Measurements from ENCODE around the gene SLC49A3. TPM values are rescaled to one million over a fixed set of nuclear protein-coding genes. Genes with fewer than 3 reads are reported as not detected.

The SLC49A3 gene
- total and polyA plus RNA-seq, 2 experiments from 2014 or later, result 1.3 to 3.7 TPM

DNA sequence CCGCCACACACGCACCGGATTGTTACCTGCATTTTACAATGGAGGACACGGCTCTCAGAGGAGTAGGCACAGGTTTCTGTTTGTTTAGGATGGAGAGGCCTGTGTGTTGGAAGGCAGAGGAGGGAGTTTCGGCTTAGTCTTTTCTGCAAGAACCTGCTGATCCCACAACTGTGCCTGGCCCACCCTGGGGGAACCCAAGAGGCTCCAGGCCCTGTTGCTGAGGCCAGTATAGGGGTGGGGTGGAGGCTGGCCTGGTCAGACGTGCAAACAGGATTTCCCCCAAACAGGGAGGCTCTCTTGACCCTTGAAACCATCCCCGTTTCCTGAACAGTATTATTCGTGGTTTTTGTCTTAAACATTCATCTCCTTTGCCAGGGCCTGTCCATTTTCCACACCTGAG is 772 bp upstream of the SLC49A3 start:
- peak overlapping the region; percentile 91 for H3K4me2 ChIP-seq
- H3K4me1 ChIP-seq (ENCODE audit: insufficient read depth), result peaks cover 8% of the 10 kb centered on the region
- H4K20me1 ChIP-seq (replicated peaks; ENCODE audit: insufficient read depth), result no peaks in the 10 kb centered on the region
- no peak overlapping the region for H3K27ac ChIP-seq (ENCODE audit: low read depth)
- peak overlapping the region; percentile 63 for H3K4me3 ChIP-seq
- H3F3A ChIP-seq (replicated peaks; ENCODE audit: low read depth), result 0 out of 2 replicates have a peak, but pooled peaks cover 3% of the 10 kb centered on the region
- Mint-ChIP-seq H3K4me3 (peak overlapping the region; percentile 62), H3K4me1 (peaks cover 24% of the 10 kb centered on the region), H3K27ac (no peak overlapping the region), H3K27me3 (ENCODE audit: insufficient read depth, low read depth, poor library complexity) (peaks cover 4% of the 10 kb centered on the region), H3K36me3 (ENCODE audit: low read depth) (peaks cover 3% of the 10 kb centered on the region; the same call in 2 of the 3 replicates), H3K9me3 (peaks cover 5% of the 10 kb centered on the region)
- H2AFZ ChIP-seq, result peak overlapping the region; percentile 98
- H3K36me3 ChIP-seq (ENCODE audit: insufficient read depth), result no peaks in the 10 kb centered on the region
- ATAC-seq (no peak), DNase-seq (ENCODE audit: low spot score) (no peak)
- H3K79me2 ChIP-seq (replicated peaks; ENCODE audit: insufficient read depth), result no peaks in the 10 kb centered on the region
- H3K27me3 ChIP-seq (ENCODE audit: insufficient read depth), result no peaks in the 10 kb centered on the region
- TF ChIP-seq EZH2 (IDR thresholded peaks at IDR 0.05; ENCODE audit: low read depth, unreplicated experiment), result no peak
- no peaks in the 10 kb centered on the region for H3K9me2 ChIP-seq (ENCODE audit: insufficient read depth)

DNA sequence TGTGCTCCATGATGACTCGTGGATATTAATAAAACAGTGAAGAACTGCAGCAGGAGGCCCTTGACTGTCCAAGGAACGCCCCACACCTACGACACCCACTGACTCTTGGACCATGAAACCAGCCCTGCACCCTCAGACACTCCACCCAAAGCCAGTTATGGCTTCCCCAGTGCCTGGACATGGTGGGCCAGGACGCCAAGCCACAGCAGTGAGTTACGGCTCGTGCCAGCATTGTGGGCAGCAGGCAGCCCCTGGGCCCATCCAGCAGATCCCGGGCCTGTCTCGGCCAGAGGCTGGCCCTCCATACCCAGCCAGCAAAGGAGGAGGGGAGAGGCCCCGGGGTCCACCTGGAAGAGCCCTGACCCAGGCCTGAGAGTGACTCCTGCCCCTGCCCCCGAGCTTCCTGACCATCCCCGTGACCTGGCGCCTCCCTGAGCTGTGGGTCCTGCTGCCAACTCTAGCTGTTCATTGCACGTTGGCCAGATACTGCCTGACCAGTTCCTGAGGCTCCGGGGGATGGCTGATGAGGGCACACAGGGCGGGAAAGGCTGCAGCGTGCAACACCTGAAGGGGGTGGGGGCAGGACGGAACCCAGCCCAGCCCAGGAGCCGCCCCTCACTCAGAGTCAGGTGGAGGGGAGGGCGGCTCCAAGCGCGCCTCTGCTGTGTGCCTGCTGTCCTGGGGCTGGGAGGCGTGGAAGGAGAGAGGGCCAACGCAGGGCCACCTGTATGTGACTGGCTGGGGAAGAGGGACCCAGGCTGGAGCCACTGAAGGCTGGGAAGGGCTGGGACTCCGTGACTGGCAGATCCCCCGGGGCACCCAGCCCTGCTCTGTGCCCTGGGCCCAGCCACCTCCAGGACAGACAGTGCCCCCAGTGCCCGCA is 739 bp downstream of the SLC49A3 start:
- DNase-seq (ENCODE audit: low spot score), result peak; percentile 77
- no peaks in the 10 kb centered on the region for H3K27me3 ChIP-seq (ENCODE audit: insufficient read depth)
- peaks cover 25% of the 10 kb centered on the region for H3K4me1 Mint-ChIP-seq
- H3K4me3 ChIP-seq, result peak overlapping the region; percentile 63
- H3K79me2 ChIP-seq (replicated peaks; ENCODE audit: insufficient read depth), result no peaks in the 10 kb centered on the region
- TF ChIP-seq ZNF114 (CRISPR knock-in tag; IDR thresholded peaks at IDR 0.05) (no peak), EZH2 (IDR thresholded peaks at IDR 0.05; ENCODE audit: low read depth, unreplicated experiment) (no peak), POLR2AphosphoS5 (IDR thresholded peaks at IDR 0.05; ENCODE audit: low read depth) (peak; percentile 54), JUNB (IDR thresholded peaks at IDR 0.05; ENCODE audit: unreplicated experiment) (no peak), CREB1 (CRISPR knock-in tag; IDR thresholded peaks at IDR 0.05; ENCODE audit: low read depth) (no peak), STAT1 (IDR thresholded peaks at IDR 0.05; ENCODE audit: unreplicated experiment) (no peak)
- TF ChIP-seq, protein P1, sequence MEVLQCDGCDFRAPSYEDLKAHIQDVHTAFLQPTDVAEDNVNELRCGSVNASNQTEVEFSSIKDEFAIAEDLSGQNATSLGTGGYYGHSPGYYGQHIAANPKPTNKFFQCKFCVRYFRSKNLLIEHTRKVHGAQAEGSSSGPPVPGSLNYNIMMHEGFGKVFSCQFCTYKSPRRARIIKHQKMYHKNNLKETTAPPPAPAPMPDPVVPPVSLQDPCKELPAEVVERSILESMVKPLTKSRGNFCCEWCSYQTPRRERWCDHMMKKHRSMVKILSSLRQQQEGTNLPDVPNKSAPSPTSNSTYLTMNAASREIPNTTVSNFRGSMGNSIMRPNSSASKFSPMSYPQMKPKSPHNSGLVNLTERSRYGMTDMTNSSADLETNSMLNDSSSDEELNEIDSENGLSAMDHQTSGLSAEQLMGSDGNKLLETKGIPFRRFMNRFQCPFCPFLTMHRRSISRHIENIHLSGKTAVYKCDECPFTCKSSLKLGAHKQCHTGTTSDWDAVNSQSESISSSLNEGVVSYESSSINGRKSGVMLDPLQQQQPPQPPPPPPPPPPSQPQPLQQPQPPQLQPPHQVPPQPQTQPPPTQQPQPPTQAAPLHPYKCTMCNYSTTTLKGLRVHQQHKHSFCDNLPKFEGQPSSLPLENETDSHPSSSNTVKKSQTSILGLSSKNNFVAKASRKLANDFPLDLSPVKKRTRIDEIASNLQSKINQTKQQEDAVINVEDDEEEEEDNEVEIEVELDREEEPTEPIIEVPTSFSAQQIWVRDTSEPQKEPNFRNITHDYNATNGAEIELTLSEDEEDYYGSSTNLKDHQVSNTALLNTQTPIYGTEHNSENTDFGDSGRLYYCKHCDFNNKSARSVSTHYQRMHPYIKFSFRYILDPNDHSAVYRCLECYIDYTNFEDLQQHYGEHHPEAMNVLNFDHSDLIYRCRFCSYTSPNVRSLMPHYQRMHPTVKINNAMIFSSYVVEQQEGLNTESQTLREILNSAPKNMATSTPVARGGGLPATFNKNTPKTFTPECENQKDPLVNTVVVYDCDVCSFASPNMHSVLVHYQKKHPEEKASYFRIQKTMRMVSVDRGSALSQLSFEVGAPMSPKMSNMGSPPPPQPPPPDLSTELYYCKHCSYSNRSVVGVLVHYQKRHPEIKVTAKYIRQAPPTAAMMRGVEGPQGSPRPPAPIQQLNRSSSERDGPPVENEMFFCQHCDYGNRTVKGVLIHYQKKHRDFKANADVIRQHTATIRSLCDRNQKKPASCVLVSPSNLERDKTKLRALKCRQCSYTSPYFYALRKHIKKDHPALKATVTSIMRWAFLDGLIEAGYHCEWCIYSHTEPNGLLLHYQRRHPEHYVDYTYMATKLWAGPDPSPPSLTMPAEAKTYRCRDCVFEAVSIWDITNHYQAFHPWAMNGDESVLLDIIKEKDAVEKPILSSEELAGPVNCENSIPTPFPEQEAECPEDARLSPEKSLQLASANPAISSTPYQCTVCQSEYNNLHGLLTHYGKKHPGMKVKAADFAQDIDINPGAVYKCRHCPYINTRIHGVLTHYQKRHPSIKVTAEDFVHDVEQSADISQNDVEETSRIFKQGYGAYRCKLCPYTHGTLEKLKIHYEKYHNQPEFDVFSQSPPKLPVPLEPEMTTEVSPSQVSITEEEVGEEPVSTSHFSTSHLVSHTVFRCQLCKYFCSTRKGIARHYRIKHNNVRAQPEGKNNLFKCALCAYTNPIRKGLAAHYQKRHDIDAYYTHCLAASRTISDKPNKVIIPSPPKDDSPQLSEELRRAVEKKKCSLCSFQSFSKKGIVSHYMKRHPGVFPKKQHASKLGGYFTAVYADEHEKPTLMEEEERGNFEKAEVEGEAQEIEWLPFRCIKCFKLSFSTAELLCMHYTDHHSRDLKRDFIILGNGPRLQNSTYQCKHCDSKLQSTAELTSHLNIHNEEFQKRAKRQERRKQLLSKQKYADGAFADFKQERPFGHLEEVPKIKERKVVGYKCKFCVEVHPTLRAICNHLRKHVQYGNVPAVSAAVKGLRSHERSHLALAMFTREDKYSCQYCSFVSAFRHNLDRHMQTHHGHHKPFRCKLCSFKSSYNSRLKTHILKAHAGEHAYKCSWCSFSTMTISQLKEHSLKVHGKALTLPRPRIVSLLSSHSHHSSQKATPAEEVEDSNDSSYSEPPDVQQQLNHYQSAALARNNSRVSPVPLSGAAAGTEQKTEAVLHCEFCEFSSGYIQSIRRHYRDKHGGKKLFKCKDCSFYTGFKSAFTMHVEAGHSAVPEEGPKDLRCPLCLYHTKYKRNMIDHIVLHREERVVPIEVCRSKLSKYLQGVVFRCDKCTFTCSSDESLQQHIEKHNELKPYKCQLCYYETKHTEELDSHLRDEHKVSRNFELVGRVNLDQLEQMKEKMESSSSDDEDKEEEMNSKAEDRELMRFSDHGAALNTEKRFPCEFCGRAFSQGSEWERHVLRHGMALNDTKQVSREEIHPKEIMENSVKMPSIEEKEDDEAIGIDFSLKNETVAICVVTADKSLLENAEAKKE (CRISPR knock-in tag; IDR thresholded peaks at IDR 0.05), result no peak
- TF ChIP-seq, protein P2, sequence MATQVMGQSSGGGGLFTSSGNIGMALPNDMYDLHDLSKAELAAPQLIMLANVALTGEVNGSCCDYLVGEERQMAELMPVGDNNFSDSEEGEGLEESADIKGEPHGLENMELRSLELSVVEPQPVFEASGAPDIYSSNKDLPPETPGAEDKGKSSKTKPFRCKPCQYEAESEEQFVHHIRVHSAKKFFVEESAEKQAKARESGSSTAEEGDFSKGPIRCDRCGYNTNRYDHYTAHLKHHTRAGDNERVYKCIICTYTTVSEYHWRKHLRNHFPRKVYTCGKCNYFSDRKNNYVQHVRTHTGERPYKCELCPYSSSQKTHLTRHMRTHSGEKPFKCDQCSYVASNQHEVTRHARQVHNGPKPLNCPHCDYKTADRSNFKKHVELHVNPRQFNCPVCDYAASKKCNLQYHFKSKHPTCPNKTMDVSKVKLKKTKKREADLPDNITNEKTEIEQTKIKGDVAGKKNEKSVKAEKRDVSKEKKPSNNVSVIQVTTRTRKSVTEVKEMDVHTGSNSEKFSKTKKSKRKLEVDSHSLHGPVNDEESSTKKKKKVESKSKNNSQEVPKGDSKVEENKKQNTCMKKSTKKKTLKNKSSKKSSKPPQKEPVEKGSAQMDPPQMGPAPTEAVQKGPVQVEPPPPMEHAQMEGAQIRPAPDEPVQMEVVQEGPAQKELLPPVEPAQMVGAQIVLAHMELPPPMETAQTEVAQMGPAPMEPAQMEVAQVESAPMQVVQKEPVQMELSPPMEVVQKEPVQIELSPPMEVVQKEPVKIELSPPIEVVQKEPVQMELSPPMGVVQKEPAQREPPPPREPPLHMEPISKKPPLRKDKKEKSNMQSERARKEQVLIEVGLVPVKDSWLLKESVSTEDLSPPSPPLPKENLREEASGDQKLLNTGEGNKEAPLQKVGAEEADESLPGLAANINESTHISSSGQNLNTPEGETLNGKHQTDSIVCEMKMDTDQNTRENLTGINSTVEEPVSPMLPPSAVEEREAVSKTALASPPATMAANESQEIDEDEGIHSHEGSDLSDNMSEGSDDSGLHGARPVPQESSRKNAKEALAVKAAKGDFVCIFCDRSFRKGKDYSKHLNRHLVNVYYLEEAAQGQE (IDR thresholded peaks at IDR 0.05; ENCODE audit: unreplicated experiment), result no peak
- H3K27ac ChIP-seq (ENCODE audit: low read depth), result no peak overlapping the region
- H3K4me2 ChIP-seq, result peak overlapping the region; percentile 91
- peak overlapping the region; percentile 65 for H3K4me3 Mint-ChIP-seq
- peak overlapping the region; percentile 98 for H2AFZ ChIP-seq
- H3K9me3 Mint-ChIP-seq, result no peaks in the 10 kb centered on the region; the same call in 1 of the 3 replicates
- H3K36me3 Mint-ChIP-seq (ENCODE audit: low read depth), result no peaks in the 10 kb centered on the region; the same call in 2 of the 3 replicates
- no peaks in the 10 kb centered on the region for H3K9me2 ChIP-seq (ENCODE audit: insufficient read depth)
- peak; percentile 62 for ATAC-seq
- H3K27me3 Mint-ChIP-seq (ENCODE audit: insufficient read depth, low read depth, poor library complexity), result peaks cover 6% of the 10 kb centered on the region
- H3K27ac Mint-ChIP-seq, result peak overlapping the region; percentile 57; the same call in 1 of the 2 replicates
- H3K4me1 ChIP-seq (ENCODE audit: insufficient read depth), result peaks cover 8% of the 10 kb centered on the region
- H3K36me3 ChIP-seq (ENCODE audit: insufficient read depth), result no peaks in the 10 kb centered on the region
- peaks cover 8% of the 10 kb centered on the region; the same call in 1 of the 2 replicates for H3F3A ChIP-seq (replicated peaks; ENCODE audit: low read depth)
- H4K20me1 ChIP-seq (replicated peaks; ENCODE audit: insufficient read depth), result no peaks in the 10 kb centered on the region
